Bronchial epithelial cell (primary cell): ENCODE measurements around the gene LIPT2. TPM values are rescaled to one million over a fixed set of nuclear protein-coding genes. Genes with fewer than 3 reads are reported as not detected.

Source experiments
- DNase-seq: peaks from one replicate; pipeline ENCODE4 v3.0.0-alpha.2; 2010; ENCODE audit warnings: low read depth
- FAIRE-seq: peaks from 2 replicates; lab custom pipeline; 2011; peaks lifted over from hg19 to GRCh38; lab: Jason Lieb, UNC
- H3K27me3 ChIP-seq: 2 replicates; pipeline ENCODE4 v1.5.1; 2011; ENCODE audit warnings: low read length; ENCODE audit not compliant: control insufficient read depth, insufficient read depth
- H3K36me3 ChIP-seq: 2 replicates; pipeline ENCODE4 v1.5.1; 2011; ENCODE audit warnings: low read length; ENCODE audit not compliant: control insufficient read depth, insufficient read depth
- H3K4me3 ChIP-seq: 2 replicates; pipeline ENCODE4 v1.5.1; 2011; ENCODE audit warnings: mild to moderate bottlenecking, low read depth, low read length, control low read depth
- total RNA-seq: library from RNA; depleted of rRNA; stranded (reverse); fragments of >200 nt; gene quantifications from 2 replicates; pipeline ENCODE4 v1.2.1, GENCODE V29; 2014
- TF ChIP-seq, protein P1 (sequence below): IDR thresholded peaks from 2 replicates; pipeline ENCODE4 v1.5.1; 2011; ENCODE audit warnings: mild to moderate bottlenecking, moderate library complexity, low read length, control low read depth, inconsistent platforms; ENCODE audit not compliant: insufficient read depth, severe bottlenecking

LIPT2 gene
- total RNA-seq, 1 donor from 2014 or later: 2.6 TPM

DNA sequence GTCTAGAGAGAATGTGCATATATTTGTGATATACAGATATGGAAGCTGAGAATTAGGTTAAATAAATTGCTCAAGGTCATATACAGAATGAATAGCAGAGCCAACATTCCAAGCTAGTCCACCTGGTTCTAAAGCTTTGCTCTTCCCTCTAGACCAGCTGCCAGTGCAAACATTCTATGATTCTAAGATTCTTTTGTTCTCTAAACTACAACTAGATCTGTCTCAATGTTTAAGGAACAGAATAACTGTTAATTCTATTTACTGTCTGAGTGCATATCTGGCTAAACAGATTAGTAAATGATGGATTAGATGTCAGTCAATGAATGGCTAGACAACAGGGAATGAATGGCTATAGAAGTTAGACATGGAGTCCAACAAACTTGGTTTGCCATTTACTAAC, 45.8 kb downstream of the LIPT2 start:
- no peak for DNase-seq
- no peaks in the 10 kb centered on the region for H3K27me3 ChIP-seq
- H3K36me3 ChIP-seq: no peaks in the 10 kb centered on the region
- no peak for FAIRE-seq
- TF ChIP-seq, protein P1, sequence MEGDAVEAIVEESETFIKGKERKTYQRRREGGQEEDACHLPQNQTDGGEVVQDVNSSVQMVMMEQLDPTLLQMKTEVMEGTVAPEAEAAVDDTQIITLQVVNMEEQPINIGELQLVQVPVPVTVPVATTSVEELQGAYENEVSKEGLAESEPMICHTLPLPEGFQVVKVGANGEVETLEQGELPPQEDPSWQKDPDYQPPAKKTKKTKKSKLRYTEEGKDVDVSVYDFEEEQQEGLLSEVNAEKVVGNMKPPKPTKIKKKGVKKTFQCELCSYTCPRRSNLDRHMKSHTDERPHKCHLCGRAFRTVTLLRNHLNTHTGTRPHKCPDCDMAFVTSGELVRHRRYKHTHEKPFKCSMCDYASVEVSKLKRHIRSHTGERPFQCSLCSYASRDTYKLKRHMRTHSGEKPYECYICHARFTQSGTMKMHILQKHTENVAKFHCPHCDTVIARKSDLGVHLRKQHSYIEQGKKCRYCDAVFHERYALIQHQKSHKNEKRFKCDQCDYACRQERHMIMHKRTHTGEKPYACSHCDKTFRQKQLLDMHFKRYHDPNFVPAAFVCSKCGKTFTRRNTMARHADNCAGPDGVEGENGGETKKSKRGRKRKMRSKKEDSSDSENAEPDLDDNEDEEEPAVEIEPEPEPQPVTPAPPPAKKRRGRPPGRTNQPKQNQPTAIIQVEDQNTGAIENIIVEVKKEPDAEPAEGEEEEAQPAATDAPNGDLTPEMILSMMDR: no peak
- no peak overlapping the region for H3K4me3 ChIP-seq

DNA sequence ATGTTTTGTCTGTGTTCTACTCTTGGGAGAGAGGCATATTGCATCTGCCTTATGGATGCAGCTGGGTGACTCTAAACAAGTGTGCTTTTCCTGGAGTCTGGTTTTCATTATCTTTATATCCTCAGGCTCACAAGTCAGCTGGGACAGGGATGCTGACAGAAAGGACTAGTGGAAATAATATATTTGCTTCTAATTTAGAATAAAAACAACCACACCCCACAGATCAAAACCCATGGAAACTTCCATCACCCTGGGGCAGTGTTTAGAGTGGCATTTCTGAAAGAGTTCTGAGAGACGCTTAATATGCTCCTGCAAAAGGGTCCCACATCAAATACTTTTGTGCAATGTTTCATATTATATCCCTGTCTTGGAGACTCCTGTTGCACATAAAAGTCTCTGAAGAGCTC, 47.0 kb downstream of the LIPT2 start:
- Histone ChIP-seq H3K4me3 (no peak overlapping the region), H3K36me3 (no peaks in the 10 kb centered on the region), H3K27me3 (no peaks in the 10 kb centered on the region)
- TF ChIP-seq, protein P1: no peak
- DNase-seq (no peak), FAIRE-seq (no peak)

DNA sequence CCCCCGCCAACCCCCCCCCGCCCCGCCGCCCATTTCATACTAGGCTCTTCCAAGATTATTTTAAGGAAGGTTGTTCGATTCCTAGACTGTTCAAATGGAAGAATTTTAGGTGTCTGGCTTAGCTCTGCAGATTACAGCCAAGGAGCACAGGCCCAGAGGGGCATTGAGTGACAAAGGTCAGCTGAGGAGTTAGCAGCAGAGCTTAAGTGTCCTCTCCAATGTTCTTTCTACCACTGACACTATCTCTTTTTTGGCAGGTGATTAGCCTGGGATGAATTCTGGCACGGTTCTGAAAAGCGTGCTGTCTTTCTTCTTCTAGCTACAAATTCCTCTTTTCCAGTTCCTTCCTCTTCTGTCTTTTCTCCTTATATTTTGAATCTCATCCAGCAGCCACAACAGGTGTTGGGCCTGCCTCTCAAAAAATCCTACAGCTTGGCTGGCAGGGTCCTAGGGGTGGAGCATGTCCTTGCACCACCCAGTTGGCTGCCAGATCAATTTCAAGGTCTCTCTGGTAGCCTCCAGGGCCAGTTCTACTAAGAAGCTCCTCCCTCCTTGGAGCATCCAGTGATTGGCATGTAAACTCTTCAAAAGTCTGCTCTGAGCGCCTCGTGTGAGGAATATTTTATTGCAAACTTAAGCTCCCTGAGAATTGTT, 49.2 kb downstream of the LIPT2 start:
- FAIRE-seq (no peak), DNase-seq (no peak)
- TF ChIP-seq, protein P1: no peak
- Histone ChIP-seq H3K4me3 (no peak overlapping the region), H3K27me3 (no peaks in the 10 kb centered on the region), H3K36me3 (no peaks in the 10 kb centered on the region)

DNA sequence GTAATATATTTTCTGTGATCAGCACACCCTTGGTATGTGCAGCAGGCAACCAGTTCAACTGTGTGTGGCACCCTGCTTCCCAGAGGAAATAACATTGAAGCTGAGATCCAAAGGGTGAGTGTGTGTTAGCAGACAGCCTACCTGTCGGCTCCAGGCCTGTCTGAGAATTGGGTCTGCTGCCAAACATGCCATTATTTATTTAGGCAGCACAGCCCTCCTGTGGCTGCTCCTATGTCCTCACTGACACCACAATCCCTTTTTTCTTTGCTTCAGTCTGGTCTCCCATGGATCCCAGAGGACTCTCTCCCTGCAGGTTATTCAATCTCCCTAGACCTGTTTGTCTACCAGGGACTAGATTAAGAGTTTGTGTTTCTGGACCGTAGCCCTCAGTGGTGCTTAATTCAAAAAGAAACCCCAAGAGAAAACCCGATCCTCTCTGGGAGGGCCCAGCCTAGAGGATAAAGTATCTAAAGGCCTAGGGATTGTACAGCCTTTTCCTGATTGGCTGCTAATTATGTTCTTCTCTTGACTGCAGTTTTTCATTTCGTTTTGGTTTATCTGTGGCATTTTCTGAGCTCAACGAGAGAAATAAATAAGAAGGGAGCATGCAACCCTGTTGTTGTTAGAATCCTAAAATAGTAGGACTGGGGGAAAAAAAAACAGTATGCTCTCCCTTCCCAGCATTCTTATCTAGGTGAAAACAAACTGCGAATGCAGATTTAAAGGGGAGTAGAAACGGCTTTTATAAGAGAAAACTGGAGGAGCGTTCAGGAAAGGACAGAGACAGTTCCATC, 50.3 kb downstream of the LIPT2 start:
- no peak for FAIRE-seq
- H3K27me3 ChIP-seq: no peaks in the 10 kb centered on the region
- peak; percentile 69 for DNase-seq
- H3K36me3 ChIP-seq: no peaks in the 10 kb centered on the region
- H3K4me3 ChIP-seq: no peak overlapping the region
- TF ChIP-seq, protein P1: peak; percentile 60

DNA sequence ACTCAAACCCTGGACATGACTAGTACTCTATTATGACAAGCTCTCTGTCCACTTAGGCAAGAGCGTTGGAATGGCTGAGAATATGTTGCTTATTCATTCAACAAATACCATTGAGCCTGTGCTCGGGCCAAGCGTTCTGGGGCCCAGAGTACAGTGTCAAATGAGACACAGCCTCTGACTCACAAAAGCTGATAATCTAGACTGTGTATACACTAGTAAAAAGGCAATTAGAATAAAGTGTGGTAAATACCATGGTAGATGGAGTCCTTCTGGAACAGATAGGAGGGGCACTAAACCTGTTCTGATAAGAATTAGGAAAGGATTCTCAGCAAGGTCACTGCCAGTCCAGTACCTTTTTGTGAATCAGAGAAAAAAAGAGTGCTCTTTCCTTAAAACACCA, 50.9 kb downstream of the LIPT2 start:
- DNase-seq (peak; percentile 73), FAIRE-seq (no peak)
- H3K36me3 ChIP-seq: no peaks in the 10 kb centered on the region
- no peak overlapping the region for H3K4me3 ChIP-seq
- TF ChIP-seq, protein P1: no peak
- H3K27me3 ChIP-seq: no peaks in the 10 kb centered on the region

Other genes with a start within 250 kb of the LIPT2 start
- gene P4HA3, start 182.1 kb downstream of the LIPT2 start, total RNA-seq: under 0.01 and 0.26 TPM in 2 replicates
- 1.1 and 9.5 TPM in 2 replicates for gene PGM2L1, start 95.3 kb downstream of the LIPT2 start, total RNA-seq
- gene KCNE3, start 26.2 kb downstream of the LIPT2 start, total RNA-seq: 0.13 and 0.26 TPM in 2 replicates
- 5.0 and 7.2 TPM in 2 replicates for gene POLD3, start 98.9 kb upstream of the LIPT2 start, total RNA-seq
- not detected in 2 replicates for gene CHRDL2, start 237.7 kb upstream of the LIPT2 start, total RNA-seq